T-cell (primary cell): ENCODE results near the gene FBXO44. TPM values are rescaled to one million over a fixed set of nuclear protein-coding genes. Genes with fewer than 3 reads are reported as not detected.

Experiments
- ATAC-seq, 4 experiments: fragments of 200-7000 bp in 3 of 4; fragments of 150-1000 bp in 1 of 4; cut with Tn5 transposase; replicated peaks in 1 of 4; 1 replicate in 3 of 4; 2 replicates in 1 of 4; pipeline ENCODE4 v1.10.0; 2021; ENCODE audit warnings: moderate library complexity in 3 of 4, mild to moderate bottlenecking in 2 of 4, moderate number of reproducible peaks in 1 of 4
- CTCF ChIA-PET, 2 donors: fragments of 300-600 bp; sonication (Branson Sonifier 250); formaldehyde crosslinking; loops; one replicate each; lab custom pipeline; 2022; ENCODE audit warnings: antibody characterized with exemption in 2 of 2; lab: Charles Lee
- POLR2A ChIA-PET, 2 donors: fragments of 300-600 bp; sonication (Branson Sonifier 250); formaldehyde crosslinking; loops; one replicate each; lab custom pipeline; 2022; ENCODE audit warnings: antibody characterized with exemption in 2 of 2; lab: Charles Lee
- DNase-seq, 35 experiments: peaks; one replicate each; pipeline versions ENCODE4 v3.0.0 to v3.0.0-alpha.2; 2013 to 2023
- H3K27ac ChIP-seq: one replicate; pipeline ENCODE4 v1.5.1; 2013; ENCODE audit warnings: low read length
- H3K27me3 ChIP-seq, 2 experiments: replicated peaks in 1 of 2; 1 replicate in 1 of 2; 2 replicates in 1 of 2; pipeline versions ENCODE4 v1.6.1 to v1.7.0; 2013; ENCODE audit warnings: low read length in 1 of 2, mixed read lengths in 1 of 2; ENCODE audit not compliant: control insufficient read depth in 2 of 2, insufficient read depth in 2 of 2; ENCODE audit errors: extremely low read depth in 1 of 2
- H3K36me3 ChIP-seq, 2 donors: 1 replicate in 1 of 2; 2 replicates in 1 of 2; pipeline versions ENCODE4 v1.6.1 to v1.7.0; 2013; ENCODE audit warnings: low read length in 1 of 2; ENCODE audit not compliant: control insufficient read depth in 2 of 2, insufficient read depth in 1 of 2; ENCODE audit errors: extremely low read depth in 1 of 2
- H3K4me1 ChIP-seq, 2 experiments: 1 replicate in 1 of 2; 2 replicates in 1 of 2; pipeline versions ENCODE4 v1.6.1 to v1.7.0; 2013; ENCODE audit warnings: low read length in 2 of 2, mixed read lengths in 1 of 2; ENCODE audit not compliant: insufficient read depth in 2 of 2, control insufficient read depth in 1 of 2; ENCODE audit errors: extremely low read depth in 1 of 2
- H3K4me3 ChIP-seq, 2 donors: 1 replicate in 1 of 2; 2 replicates in 1 of 2; pipeline versions ENCODE4 v1.5.1 to v1.7.0; 2013; ENCODE audit warnings: mild to moderate bottlenecking in 2 of 2, low read length in 1 of 2, moderate library complexity in 1 of 2; ENCODE audit not compliant: control insufficient read depth in 1 of 2; ENCODE audit errors: extremely low read depth in 1 of 2
- H3K9me3 ChIP-seq: 2 replicates; pipeline ENCODE4 v1.7.0; 2013
- H3K27ac Mint-ChIP-seq, 2 donors: one replicate each; pipeline ENCODE4 v1.8.0; 2020 to 2021; ENCODE audit warnings: mild to moderate bottlenecking in 2 of 2, mixed read lengths in 2 of 2
- H3K27me3 Mint-ChIP-seq, 2 donors: one replicate each; pipeline ENCODE4 v1.8.0; 2021 to 2022; ENCODE audit warnings: mixed read lengths in 2 of 2
- H3K36me3 Mint-ChIP-seq: one replicate; pipeline ENCODE4 v1.8.0; 2021; ENCODE audit warnings: mixed read lengths
- H3K4me1 Mint-ChIP-seq, 3 donors: one replicate each; pipeline ENCODE4 v1.8.0; 2020 to 2022; ENCODE audit warnings: mixed read lengths in 3 of 3, mild to moderate bottlenecking in 1 of 3
- H3K4me3 Mint-ChIP-seq, 3 donors: one replicate each; pipeline ENCODE4 v1.8.0; 2020 to 2022; ENCODE audit warnings: mild to moderate bottlenecking in 3 of 3, mixed read lengths in 3 of 3, moderate library complexity in 3 of 3
- H3K9me3 Mint-ChIP-seq, 3 donors: one replicate each; pipeline ENCODE4 v1.8.0; 2020 to 2022; ENCODE audit warnings: mixed read lengths in 3 of 3
- WGBS: methylation state at CpG from one replicate; pipeline ENCODE4 v1.1.5; 2013; ENCODE audit warnings: missing lambda C conversion rate; ENCODE audit not compliant: insufficient coverage; 5-methylcytosine and 5-hydroxymethylcytosine counted together
- total RNA-seq, 35 experiments: library from RNA in 6 of 35; stranded (reverse) in 6 of 35; fragments of 120-200 nt in 1 of 35; gene quantifications; one replicate each; pipeline versions ENCODE4 v1.2.1 to v1.2.4 and lab custom pipeline; 2013 to 2026

FBXO44 gene
- total RNA-seq, 5 donors from 2014 or later (not counting 1 experiment from before 2014, with no cell fraction given) = 46.7 to 64.5 (median 54.3) TPM

DNA sequence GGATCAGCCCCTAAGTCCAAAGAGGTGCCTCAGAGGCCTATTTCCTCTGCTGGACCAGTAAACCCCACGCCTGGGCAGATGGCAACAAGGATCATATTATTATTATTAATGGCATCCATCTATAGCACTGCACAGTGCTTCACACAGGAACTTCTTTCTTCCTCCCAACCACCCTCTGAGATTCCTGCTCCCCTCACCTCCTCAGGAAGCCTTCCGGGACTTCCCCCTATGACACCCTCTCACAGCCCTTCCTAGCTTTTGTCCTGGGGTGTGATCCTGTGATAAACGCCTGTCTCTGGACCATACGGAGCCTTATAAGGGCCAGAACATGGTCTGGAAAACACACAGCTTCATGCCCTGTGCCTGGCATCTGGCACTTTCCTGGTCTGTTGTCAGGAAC is 3.7 kb upstream of the FBXO44 start:
- Mint-ChIP-seq H3K36me3 (no peaks in the 10 kb centered on the region), H3K4me3 (peak overlapping the region; percentile 71 to 84 (median 80)), H3K27me3 (no peaks in the 10 kb centered on the region), H3K27ac (peak overlapping the region; percentile 78 to 86), H3K9me3 (no peaks in the 10 kb centered on the region), H3K4me1 (peaks cover 29 to 44% (median 37%) of the 10 kb centered on the region in 3 donors)
- Histone ChIP-seq H3K27ac (no peak overlapping the region), H3K9me3 (no peaks in the 10 kb centered on the region), H3K36me3 (no peaks in the 10 kb centered on the region), H3K27me3 (peaks cover 0 to 9% of the 10 kb centered on the region in 2 experiments), H3K4me3 (peak overlapping the region in 1 of 2 donors; percentile 23), H3K4me1 (peaks cover 9 to 52% of the 10 kb centered on the region in 2 experiments)
- ATAC-seq (no peak), DNase-seq (no peak)
- WGBS = 92% methylated on average over 3 of the region's 4 CpGs
- ChIA-PET POLR2A (interaction anchor here in 1 of 2 donors (0.6 kb wide), 1 partner anchor 34 kb away, joined by 3 read pairs; no protein-coding TSS in a partner anchor), CTCF (interaction anchor here (0.9 to 5.6 kb wide), 6 partner anchors 13 to 410 kb away, joined by 3 to 56 read pairs (median 6); partner anchors contain the start of genes AGTRAP (in 1 of the 2) and FBXO6 (in 1 of the 2))

DNA sequence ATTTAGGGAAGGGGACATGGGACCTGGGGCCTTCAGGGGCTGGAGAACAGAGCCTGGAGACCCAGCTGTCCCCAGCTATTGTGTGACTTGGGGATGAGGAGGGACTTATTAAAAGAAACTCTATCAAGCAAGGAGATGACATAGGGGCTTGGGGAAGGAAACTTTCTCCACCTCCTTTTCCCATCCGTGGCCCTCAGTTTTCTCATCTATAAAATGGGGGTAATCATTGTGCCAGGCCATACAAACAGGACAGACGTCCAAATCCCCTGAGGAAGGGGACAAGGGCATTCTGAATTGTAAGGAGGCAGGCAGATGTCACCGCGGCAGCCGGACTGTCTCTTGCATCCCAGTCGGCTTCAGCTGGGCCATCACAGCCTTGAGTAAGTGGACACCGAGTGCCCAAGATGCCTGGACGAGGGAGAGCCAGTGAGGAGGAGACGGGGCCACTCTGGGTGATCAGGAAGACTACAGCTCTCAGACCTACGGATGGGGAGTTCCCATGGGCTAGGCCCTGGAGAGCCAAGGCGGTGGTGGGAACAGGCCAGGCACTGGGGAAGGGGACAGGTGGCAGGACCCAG is 2.4 kb upstream of the FBXO44 start:
- POLR2A ChIA-PET = no interaction called here
- Mint-ChIP-seq H3K4me1 (peaks cover 30 to 47% (median 39%) of the 10 kb centered on the region in 3 donors), H3K27ac (peak overlapping the region in 1 of 2 donors; percentile 28), H3K27me3 (no peaks in the 10 kb centered on the region), H3K9me3 (no peaks in the 10 kb centered on the region), H3K36me3 (no peaks in the 10 kb centered on the region), H3K4me3 (peak overlapping the region; percentile 39 to 84 (median 39))
- H3K4me3 ChIP-seq = no peak overlapping the region
- peaks cover 10 to 55% of the 10 kb centered on the region in 2 experiments for H3K4me1 ChIP-seq
- peaks cover 0 to 7% of the 10 kb centered on the region in 2 donors for H3K36me3 ChIP-seq
- peaks cover 0 to 9% of the 10 kb centered on the region in 2 experiments for H3K27me3 ChIP-seq
- CTCF ChIA-PET = interaction anchor here (0.6 to 5.6 kb wide), 3 partner anchors 24 to 71 kb away, joined by 3 to 56 read pairs (median 5); no protein-coding TSS in a partner anchor
- no peaks in the 10 kb centered on the region for H3K9me3 ChIP-seq
- H3K27ac ChIP-seq = no peak overlapping the region
- ATAC-seq (no peak), DNase-seq (no peak)
- 100% methylated on average over 9 of the region's 11 CpGs for WGBS

DNA sequence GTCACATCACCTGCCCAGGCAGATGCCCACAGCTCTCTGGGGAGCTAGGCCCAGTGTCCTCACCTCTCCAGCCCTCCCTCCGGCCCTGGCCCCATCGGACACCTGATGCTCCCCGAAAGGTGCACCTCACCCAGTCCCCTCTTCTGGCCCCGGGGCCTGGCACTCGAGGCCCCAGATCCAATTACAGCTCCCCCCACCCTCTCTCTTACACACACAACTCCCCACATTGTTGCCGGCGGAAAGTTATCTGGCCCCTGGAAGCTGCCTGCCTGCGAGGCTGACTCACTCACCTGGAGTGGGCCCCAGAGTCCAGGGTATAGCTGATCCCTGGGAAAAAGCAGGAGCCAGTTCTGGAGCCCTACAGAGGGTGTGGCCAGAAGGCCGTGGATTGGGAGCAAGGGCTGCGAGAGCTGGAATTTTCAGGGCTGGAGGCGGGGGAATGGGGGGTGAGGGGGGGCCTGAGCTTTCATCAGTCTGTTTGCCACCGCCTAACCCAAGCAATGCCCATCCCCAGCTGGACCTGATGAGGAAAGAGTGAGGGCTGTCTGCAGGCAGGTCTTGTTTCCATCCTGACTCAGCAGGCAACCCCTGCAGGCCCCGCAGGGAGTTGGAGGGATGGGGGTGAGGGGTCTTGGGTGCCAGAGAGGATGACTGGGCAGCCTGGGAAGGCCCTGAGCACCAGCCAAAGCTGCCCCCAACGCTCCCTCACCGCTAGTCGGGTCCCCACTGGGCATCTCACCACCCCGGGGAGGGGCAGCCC is 1.4 kb upstream of the FBXO44 start:
- H3K36me3 Mint-ChIP-seq = no peaks in the 10 kb centered on the region
- Histone ChIP-seq H3K9me3 (no peaks in the 10 kb centered on the region), H3K27me3 (peaks cover 0 to 9% of the 10 kb centered on the region in 2 experiments), H3K36me3 (peaks cover 0 to 8% of the 10 kb centered on the region in 2 donors), H3K27ac (no peak overlapping the region), H3K4me3 (no peak overlapping the region), H3K4me1 (peaks cover 10 to 55% of the 10 kb centered on the region in 2 experiments)
- 87% methylated on average over 12 of the region's 17 CpGs for WGBS
- DNase-seq (no peak), ATAC-seq (no peak)
- ChIA-PET CTCF (interaction anchor here (0.6 to 5.6 kb wide), 3 partner anchors 23 to 66 kb away, joined by 3 to 56 read pairs (median 3); no protein-coding TSS in a partner anchor), POLR2A (interaction anchor here in 1 of 2 donors (0.6 kb wide), 1 partner anchor 496 kb away, joined by 4 read pairs; no protein-coding TSS in a partner anchor)
- no peaks in the 10 kb centered on the region for H3K9me3 Mint-ChIP-seq
- peak overlapping the region; percentile 59 to 75 (median 62) for H3K4me3 Mint-ChIP-seq
- peaks cover 30 to 47% (median 42%) of the 10 kb centered on the region in 3 donors for H3K4me1 Mint-ChIP-seq
- H3K27ac Mint-ChIP-seq = peak overlapping the region in 1 of 2 donors; percentile 55
- no peaks in the 10 kb centered on the region for H3K27me3 Mint-ChIP-seq

DNA sequence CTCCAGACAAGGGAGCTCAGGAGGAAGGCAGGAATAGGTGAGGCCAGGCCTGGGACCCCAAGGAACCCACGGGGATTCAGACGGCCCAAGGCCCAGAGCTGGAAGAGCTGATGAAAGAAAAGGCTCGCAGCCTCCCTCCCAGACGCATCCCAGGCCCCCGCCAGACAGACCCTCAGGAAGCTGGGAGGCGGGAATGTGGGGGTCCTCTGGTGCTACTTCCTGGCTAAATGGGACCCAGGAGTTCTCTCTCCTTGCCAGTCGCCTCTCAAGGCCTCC is 878 bp upstream of the FBXO44 start:
- 90% methylated on average over 7 of the region's 7 CpGs for WGBS
- H3K27ac ChIP-seq = no peak overlapping the region
- H3K9me3 ChIP-seq = no peaks in the 10 kb centered on the region
- Mint-ChIP-seq H3K4me1 (peaks cover 30 to 44% (median 40%) of the 10 kb centered on the region in 3 donors), H3K9me3 (no peaks in the 10 kb centered on the region), H3K27me3 (no peaks in the 10 kb centered on the region), H3K4me3 (peak overlapping the region; percentile 59 to 75 (median 62)), H3K36me3 (no peaks in the 10 kb centered on the region), H3K27ac (no peak overlapping the region)
- CTCF ChIA-PET = interaction anchor here in 1 of 2 donors (1.0 to 5.6 kb wide), 2 partner anchors 10 to 66 kb away, joined by 3 to 56 read pairs; partner anchors contain the start of gene FBXO6
- H3K4me3 ChIP-seq = no peak overlapping the region
- peaks cover 0 to 11% of the 10 kb centered on the region in 2 donors for H3K36me3 ChIP-seq
- POLR2A ChIA-PET = no interaction called here
- peaks cover 10 to 52% of the 10 kb centered on the region in 2 experiments for H3K4me1 ChIP-seq
- H3K27me3 ChIP-seq = peaks cover 0 to 9% of the 10 kb centered on the region in 2 experiments
- ATAC-seq (no peak), DNase-seq (no peak)

DNA sequence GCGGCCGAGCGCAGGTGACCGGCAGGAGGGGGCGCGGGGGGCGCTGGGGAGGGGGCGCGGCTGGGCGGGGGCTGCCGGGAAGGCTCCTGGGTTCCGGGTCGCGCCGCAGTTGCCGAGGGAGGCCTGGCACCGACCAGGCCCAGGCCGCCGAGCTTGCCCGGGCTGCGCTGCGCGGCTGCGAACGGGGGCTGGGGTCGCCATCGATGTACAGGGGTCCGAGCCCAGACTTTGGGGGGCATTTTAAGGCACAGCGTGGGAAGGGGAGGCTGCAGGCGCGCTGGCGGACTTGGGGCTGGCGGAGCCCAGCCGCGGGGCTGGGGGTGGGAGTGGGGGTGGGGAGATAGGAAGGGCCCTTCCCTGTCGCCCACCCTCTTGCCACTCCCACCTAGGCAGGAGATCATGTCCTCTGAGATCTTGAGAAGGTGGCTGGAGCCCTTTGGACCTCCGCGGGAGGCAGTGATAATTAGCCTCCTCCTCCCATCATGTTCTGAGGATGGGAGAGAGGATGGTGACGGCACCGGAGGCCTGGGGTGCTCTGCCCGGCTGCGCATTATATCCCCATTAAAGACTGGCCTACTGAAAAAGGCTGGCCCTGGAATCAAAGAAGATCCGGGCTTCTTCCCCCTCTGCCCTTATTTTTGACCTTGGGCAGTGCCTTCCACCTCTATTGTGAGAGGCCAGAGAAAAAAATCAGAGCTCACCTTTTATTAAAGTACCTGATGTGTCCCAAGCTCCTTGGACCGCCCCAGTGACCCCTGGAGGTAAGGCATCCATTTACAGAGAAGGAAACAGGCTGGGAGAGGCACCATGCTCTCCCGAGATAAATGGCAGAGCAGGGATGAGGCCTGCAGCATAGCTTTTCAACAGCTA is 497 bp downstream of the FBXO44 start:
- Mint-ChIP-seq H3K4me1 (peaks cover 23 to 34% (median 31%) of the 10 kb centered on the region in 3 donors), H3K9me3 (no peaks in the 10 kb centered on the region), H3K4me3 (peak overlapping the region; percentile 69 to 81 (median 75)), H3K36me3 (peaks cover 4% of the 10 kb centered on the region), H3K27me3 (no peaks in the 10 kb centered on the region), H3K27ac (peak overlapping the region in 1 of 2 donors; percentile 44)
- CTCF ChIA-PET = interaction anchor here (0.7 to 5.6 kb wide), 6 partner anchors 9 to 341 kb away, joined by 3 to 56 read pairs (median 6); partner anchors contain the start of gene FBXO6 (in 1 of the 2)
- POLR2A ChIA-PET = interaction anchor here in 1 of 2 donors (0.6 to 0.7 kb wide), 2 partner anchors 100 to 1550 kb away, joined by 5 to 8 read pairs; no protein-coding TSS in a partner anchor
- peak overlapping the region; percentile 47 to 66 for H3K4me3 ChIP-seq
- peaks cover 0 to 16% of the 10 kb centered on the region in 2 donors for H3K36me3 ChIP-seq
- ATAC-seq (peak; percentile 29 to 41 (median 30)), DNase-seq (peak in 1 of 35 experiments; percentile 30)
- H3K4me1 ChIP-seq = peaks cover 8 to 39% of the 10 kb centered on the region in 2 experiments
- WGBS = 8% methylated on average over 22 of the region's 45 CpGs
- no peaks in the 10 kb centered on the region for H3K9me3 ChIP-seq
- H3K27ac ChIP-seq = no peak overlapping the region
- peaks cover 0 to 2% of the 10 kb centered on the region in 2 experiments for H3K27me3 ChIP-seq
